Lung (tissue), 12 donors: Measurements from ENCODE around the gene RAB3GAP2. TPM values are rescaled to one million over a fixed set of nuclear protein-coding genes. Genes with fewer than 3 reads are reported as not detected.
"Not testable (repeated sequence)": the region's sequence is repeated elsewhere in the genome, so short reads cannot be mapped to it uniquely, and the experiment has no call there.

Experiments
- ATAC-seq: fragments of 200-7000 bp; cut with Tn5 transposase; one replicate; pipeline ENCODE4 v1.9.1; 2020; ENCODE audit warnings: moderate number of reproducible peaks; ENCODE audit not compliant: insufficient read depth, low FRiP score
- DNase-seq, 3 donors: peaks; one replicate each; pipeline ENCODE4 v3.0.0-alpha.2; 2013 to 2017
- H3K27ac ChIP-seq, 2 donors: one replicate each; pipeline ENCODE4 v1.5.1; 2013; ENCODE audit warnings: mild to moderate bottlenecking in 2 of 2, moderate library complexity in 2 of 2, control low read depth in 1 of 2, inconsistent platforms in 1 of 2, low read depth in 1 of 2, low read length in 1 of 2
- H3K27me3 ChIP-seq, 3 donors: one replicate each; pipeline ENCODE4 v1.5.1; 2013; ENCODE audit warnings: low read length in 2 of 3; ENCODE audit not compliant: control insufficient read depth in 3 of 3, insufficient read depth in 3 of 3
- H3K36me3 ChIP-seq, 4 donors: one replicate each; pipeline ENCODE4 v1.5.1; 2013; ENCODE audit warnings: low read length in 4 of 4, mild to moderate bottlenecking in 1 of 4, moderate library complexity in 1 of 4; ENCODE audit not compliant: control insufficient read depth in 4 of 4, insufficient read depth in 4 of 4
- H3K4me1 ChIP-seq, 5 donors: one replicate each; pipeline ENCODE4 v1.5.1; 2013; ENCODE audit warnings: low read length in 5 of 5, mild to moderate bottlenecking in 2 of 5, moderate library complexity in 1 of 5; ENCODE audit not compliant: control insufficient read depth in 5 of 5, insufficient read depth in 5 of 5
- H3K4me3 ChIP-seq: one replicate; pipeline ENCODE4 v1.5.1; 2013; ENCODE audit warnings: mild to moderate bottlenecking, control low read depth, moderate library complexity
- H3K9ac ChIP-seq, 2 donors: one replicate each; pipeline ENCODE4 v1.5.1; 2013; ENCODE audit warnings: low read length in 2 of 2, control low read depth in 1 of 2; ENCODE audit not compliant: insufficient read depth in 1 of 2
- H3K9me3 ChIP-seq, 4 donors: one replicate each; pipeline ENCODE4 v1.5.1; 2013; ENCODE audit warnings: low read length in 3 of 4, mild to moderate bottlenecking in 1 of 4, moderate library complexity in 1 of 4; ENCODE audit not compliant: control insufficient read depth in 4 of 4, insufficient read depth in 3 of 4
- CTCF ChIP-seq: IDR thresholded peaks from 2 replicates; pipeline ENCODE4 v1.5.1; 2012; ENCODE audit warnings: mild to moderate bottlenecking; ENCODE audit errors: control extremely low read depth, extremely low read depth
- WGBS, 2 donors: extraction: QIAGEN DNeasy Blood & Tissue Kit; methylation state at CpG; one replicate each; pipeline ENCODE4 v1.1.7; 2013; 5-methylcytosine and 5-hydroxymethylcytosine counted together
- polyA plus RNA-seq, 2 donors: library from polyadenylated mRNA; stranded (reverse); fragments of 200-250 nt; gene quantifications; one replicate each; pipeline ENCODE4 v1.2.1, GENCODE V29; 2013
- total RNA-seq, 2 donors: library from RNA; depleted of rRNA in 1 of 2; stranded (reverse); fragments of >200 nt in 1 of 2; gene quantifications; one replicate each; pipeline ENCODE4 v1.2.1, GENCODE V29; 2014 to 2021
- donor health status: control.
- donor health status: control.
- donor health status: Bipolar disorder and iron deficiency.
- donor health status: healthy.
- donor health status: DM: yes; HTN: yes; CAD: no.

RAB3GAP2 gene
- total and polyA plus RNA-seq, 4 donors, result 7.5 to 37.5 (median 23.2) TPM

- DNase-seq, result peak in 1 of 3 donors; percentile 18
- no peak for TF ChIP-seq CTCF
- no peak for ATAC-seq
These were observed 43.0 kb upstream of the RAB3GAP2 start for GRCh38 chr1:220315070-220315839.

GRCh38 chr1:220313576-220313975, 41.3 kb upstream of the RAB3GAP2 start:
- Histone ChIP-seq H3K27me3 (no peaks in the 10 kb centered on the region), H3K9me3 (no peaks in the 10 kb centered on the region), H3K36me3 (no peaks in the 10 kb centered on the region), H3K4me3 (no peak overlapping the region), H3K9ac (no peak overlapping the region), H3K4me1 (peaks cover 0 to 13% (median 2%) of the 10 kb centered on the region in 5 donors), H3K27ac (no peak overlapping the region)
- ATAC-seq (no peak), DNase-seq (peak in 1 of 3 donors; percentile 26)
- TF ChIP-seq CTCF, result no peak
- WGBS, 2 donors, result 63 to 65% methylated on average over 1 of the region's 1 CpG

More at GRCh38 chr1:220315070-220315839, 43.0 kb upstream of the RAB3GAP2 start:
- Histone ChIP-seq H3K9me3 (no peaks in the 10 kb centered on the region), H3K27me3 (no peaks in the 10 kb centered on the region), H3K4me1 (peaks cover 0 to 13% (median 2%) of the 10 kb centered on the region in 5 donors), H3K27ac (no peak overlapping the region), H3K36me3 (no peaks in the 10 kb centered on the region), H3K4me3 (no peak overlapping the region), H3K9ac (no peak overlapping the region)
- WGBS, 2 donors, result 74 to 90% methylated on average over 4 of the region's 4 CpGs

GRCh38 chr1:220310147-220310546, 37.9 kb upstream of the RAB3GAP2 start:
- 80 to 91% methylated on average over 4 of the region's 4 CpGs for WGBS, 2 donors
- not testable (repeated sequence) for H3K27me3 ChIP-seq, H3K36me3 ChIP-seq, H3K4me1 ChIP-seq, ATAC-seq, H3K9ac ChIP-seq, H3K4me3 ChIP-seq, DNase-seq, H3K9me3 ChIP-seq, H3K27ac ChIP-seq

GRCh38 chr1:220307607-220308006, 35.4 kb upstream of the RAB3GAP2 start:
- Histone ChIP-seq H3K9ac (no peak overlapping the region), H3K27me3 (peaks cover 0 to 4% (median 0%) of the 10 kb centered on the region in 3 donors), H3K27ac (no peak overlapping the region), H3K36me3 (no peaks in the 10 kb centered on the region), H3K4me3 (no peak overlapping the region), H3K4me1 (peaks cover 0 to 3% (median 0%) of the 10 kb centered on the region in 5 donors), H3K9me3 (no peaks in the 10 kb centered on the region)
- ATAC-seq (no peak), DNase-seq (no peak)
- WGBS, 2 donors, result 89 to 96% methylated on average over 3 of the region's 3 CpGs
- TF ChIP-seq CTCF, result no peak
